Neural crest cell (in vitro differentiated cells): Measurements from ENCODE around the gene BAG1. TPM values are rescaled to one million over a fixed set of nuclear protein-coding genes. Genes with fewer than 3 reads are reported as not detected.

Source experiments
- DNase-seq: peaks from one replicate; pipeline ENCODE4 v3.0.0; 2021; ENCODE audit warnings: low read depth, mixed read lengths, low spot score
- H3K27ac Mint-ChIP-seq: one replicate; pipeline ENCODE4 v1.8.0; 2021; ENCODE audit warnings: mild to moderate bottlenecking, mixed read lengths; ENCODE audit not compliant: unreplicated experiment
- H3K27me3 Mint-ChIP-seq: 2 replicates; pipeline ENCODE4 v1.8.0; 2021; ENCODE audit warnings: low read depth, mild to moderate bottlenecking, mixed read lengths
- H3K36me3 Mint-ChIP-seq: 2 replicates; pipeline ENCODE4 v1.8.0; 2021; ENCODE audit warnings: low read depth, mild to moderate bottlenecking, mixed read lengths
- H3K4me1 Mint-ChIP-seq: 2 replicates; pipeline ENCODE4 v1.8.0; 2021; ENCODE audit warnings: mixed read lengths
- H3K4me3 Mint-ChIP-seq: one replicate; pipeline ENCODE4 v1.8.0; 2021; ENCODE audit warnings: mild to moderate bottlenecking, mixed read lengths
- H3K9me3 Mint-ChIP-seq: 2 replicates; pipeline ENCODE4 v1.8.0; 2021; ENCODE audit warnings: mixed read lengths
- CTCF ChIP-seq: fragments of 200-600 bp; sonication (generic); conservative IDR thresholded peaks from 2 replicates; pipeline ENCODE4 v1.5.0; 2021; ENCODE audit warnings: antibody characterized with exemption, mild to moderate bottlenecking
- total RNA-seq: library from RNA; stranded (reverse); gene quantifications from 2 replicates; pipeline ENCODE4 v1.2.1, GENCODE V29; 2021

BAG1 gene
- total RNA-seq, 1 donor from 2014 or later, result 97.5 TPM

GRCh38 chr9:33245341-33245740 lies 19.2 kb downstream of the BAG1 start:
- Mint-ChIP-seq H3K4me1 (no peaks in the 10 kb centered on the region), H3K27ac (no peak overlapping the region), H3K4me3 (no peak overlapping the region), H3K27me3 (peaks cover 3% of the 10 kb centered on the region), H3K9me3 (no peaks in the 10 kb centered on the region), H3K36me3 (peaks cover 4% of the 10 kb centered on the region)
- DNase-seq, result no peak
- no peak for TF ChIP-seq CTCF

GRCh38 chr9:33244137-33244784 lies 20.2 kb downstream of the BAG1 start:
- Mint-ChIP-seq H3K36me3 (peaks cover 4% of the 10 kb centered on the region), H3K9me3 (no peaks in the 10 kb centered on the region), H3K4me1 (no peaks in the 10 kb centered on the region), H3K4me3 (no peak overlapping the region), H3K27ac (peak overlapping the region; percentile 46), H3K27me3 (peaks cover 6% of the 10 kb centered on the region)
- TF ChIP-seq CTCF, result no peak
- no peak for DNase-seq

GRCh38 chr9:33242609-33243134 lies 21.8 kb downstream of the BAG1 start:
- Mint-ChIP-seq H3K36me3 (peaks cover 1% of the 10 kb centered on the region), H3K27ac (no peak overlapping the region), H3K9me3 (no peaks in the 10 kb centered on the region), H3K4me3 (no peak overlapping the region), H3K4me1 (no peaks in the 10 kb centered on the region), H3K27me3 (peaks cover 6% of the 10 kb centered on the region)
- no peak for TF ChIP-seq CTCF
- no peak for DNase-seq

- Mint-ChIP-seq H3K4me1 (no peaks in the 10 kb centered on the region), H3K27me3 (peaks cover 14% of the 10 kb centered on the region), H3K27ac (peak overlapping the region; percentile 54)
Observed at GRCh38 chr9:33241298-33241697, 23.2 kb downstream of the BAG1 start.

GRCh38 chr9:33239921-33240320 lies 24.6 kb downstream of the BAG1 start, which contains the start of gene SPINK4:
SPINK4 (plus strand) TSS chr9:33240167; CDS start chr9:33240209, 42 bp downstream.
- Mint-ChIP-seq H3K36me3 (no peaks in the 10 kb centered on the region), H3K27me3 (peaks cover 22% of the 10 kb centered on the region), H3K4me3 (no peak within 1 kb of the TSS), H3K4me1 (no peaks in the 10 kb centered on the region), H3K9me3 (no peaks in the 10 kb centered on the region), H3K27ac (peak within 1 kb of the TSS; percentile 91)
- DNase-seq, result no peak
- TF ChIP-seq CTCF, result no peak

More at GRCh38 chr9:33241298-33241697, 23.2 kb downstream of the BAG1 start:
- TF ChIP-seq CTCF, result no peak
- Mint-ChIP-seq H3K36me3 (no peaks in the 10 kb centered on the region), H3K9me3 (no peaks in the 10 kb centered on the region), H3K4me3 (no peak overlapping the region)
- DNase-seq, result no peak
